Kidney (tissue), 14 donors: ENCODE data around the gene RBMS1. TPM values are rescaled to one million over a fixed set of nuclear protein-coding genes. Genes with fewer than 3 reads are reported as not detected.

Experiments
- DNase-seq, 5 donors: peaks; one replicate each; pipeline ENCODE4 v3.0.0-alpha.2; 2013 to 2020
- FAIRE-seq: peaks from 2 replicates; lab custom pipeline; 2012; peaks lifted over from hg19 to GRCh38; lab: Jason Lieb, UNC
- H3K27ac ChIP-seq, 2 donors: one replicate each; pipeline ENCODE4 v1.7.0; 2013; ENCODE audit warnings: low read depth in 2 of 2, low read length in 2 of 2, inconsistent platforms in 1 of 2
- H3K27me3 ChIP-seq: one replicate; pipeline ENCODE4 v1.7.1; 2013; ENCODE audit warnings: low read length, inconsistent platforms; ENCODE audit not compliant: control insufficient read depth, insufficient read depth
- H3K36me3 ChIP-seq, 3 donors: one replicate each; pipeline versions ENCODE4 v1.7.0 to v1.7.1; 2013; ENCODE audit warnings: low read length in 3 of 3, control low read depth in 1 of 3, inconsistent platforms in 1 of 3; ENCODE audit not compliant: insufficient read depth in 3 of 3, control insufficient read depth in 2 of 3
- H3K4me1 ChIP-seq, 3 donors: one replicate each; pipeline versions ENCODE4 v1.7.0 to v1.7.1; 2013; ENCODE audit warnings: low read length in 3 of 3, inconsistent platforms in 1 of 3, low read depth in 1 of 3; ENCODE audit not compliant: control insufficient read depth in 2 of 3, insufficient read depth in 2 of 3
- H3K4me3 ChIP-seq, 3 donors: one replicate each; pipeline versions ENCODE4 v1.7.0 to v1.8.1; 2013; ENCODE audit warnings: low read length in 3 of 3, control low read depth in 1 of 3, inconsistent platforms in 1 of 3
- H3K9ac ChIP-seq, 3 donors: one replicate each; pipeline versions ENCODE4 v1.7.0 to v1.7.1; 2013; ENCODE audit warnings: low read length in 3 of 3, control low read depth in 1 of 3, inconsistent platforms in 1 of 3
- H3K9me3 ChIP-seq, 3 donors: one replicate each; pipeline versions ENCODE4 v1.7.0 to v1.7.1; 2013; ENCODE audit warnings: low read length in 3 of 3, control low read depth in 1 of 3, inconsistent platforms in 1 of 3; ENCODE audit not compliant: control insufficient read depth in 2 of 3, insufficient read depth in 1 of 3
- intact Hi-C: fragments of 100-400 bp; cut with DNase I; formaldehyde crosslinking; loops from one replicate; pipeline ENCODE4 v1.11.1; 2022
- polyA plus RNA-seq: library from polyadenylated mRNA; stranded (reverse); fragments of 350-450 nt; fragmentation: Illumina TruSeq; extraction: RNeasy Lipid Tissue Mini Kit (QIAGEN cat#74804); gene quantifications from one replicate; pipeline ENCODE4 v1.2.3, GENCODE V29; 2014; ENCODE audit warnings: low read depth, low replicate concordance; ENCODE audit not compliant: insufficient read depth
- total RNA-seq: library from RNA; stranded (reverse); fragmentation: NEBNext Ultra II Directional; extraction: Animal tissue kit (Norgen Biotek cat#: 25700); gene quantifications from one replicate; pipeline ENCODE4 v1.2.1, GENCODE V29; 2021
- TF ChIP-seq, protein P1 (sequence below): IDR thresholded peaks from 3 replicates; pipeline ENCODE4 v1.5.1; 2012; ENCODE audit warnings: mild to moderate bottlenecking, moderate library complexity, borderline replicate concordance; ENCODE audit not compliant: insufficient read depth; ENCODE audit errors: extremely low read depth
- donor health status: control.
- donor health status: control.
- donor health status: control.
- donor health status: control.
- donor health status: control.
- donor health status: DM: yes; HTN: yes; CAD: no.
- donor health status: Normal renal cell carcinoma (clear cell type).

Gene RBMS1
- total and polyA plus RNA-seq, 2 donors from 2014 or later, result 25.6 to 94.8 TPM

GRCh38 chr2:160333324-160334027 is 160.1 kb downstream of the RBMS1 start:
- intact Hi-C loops, result no loop called here
- TF ChIP-seq, protein P1, sequence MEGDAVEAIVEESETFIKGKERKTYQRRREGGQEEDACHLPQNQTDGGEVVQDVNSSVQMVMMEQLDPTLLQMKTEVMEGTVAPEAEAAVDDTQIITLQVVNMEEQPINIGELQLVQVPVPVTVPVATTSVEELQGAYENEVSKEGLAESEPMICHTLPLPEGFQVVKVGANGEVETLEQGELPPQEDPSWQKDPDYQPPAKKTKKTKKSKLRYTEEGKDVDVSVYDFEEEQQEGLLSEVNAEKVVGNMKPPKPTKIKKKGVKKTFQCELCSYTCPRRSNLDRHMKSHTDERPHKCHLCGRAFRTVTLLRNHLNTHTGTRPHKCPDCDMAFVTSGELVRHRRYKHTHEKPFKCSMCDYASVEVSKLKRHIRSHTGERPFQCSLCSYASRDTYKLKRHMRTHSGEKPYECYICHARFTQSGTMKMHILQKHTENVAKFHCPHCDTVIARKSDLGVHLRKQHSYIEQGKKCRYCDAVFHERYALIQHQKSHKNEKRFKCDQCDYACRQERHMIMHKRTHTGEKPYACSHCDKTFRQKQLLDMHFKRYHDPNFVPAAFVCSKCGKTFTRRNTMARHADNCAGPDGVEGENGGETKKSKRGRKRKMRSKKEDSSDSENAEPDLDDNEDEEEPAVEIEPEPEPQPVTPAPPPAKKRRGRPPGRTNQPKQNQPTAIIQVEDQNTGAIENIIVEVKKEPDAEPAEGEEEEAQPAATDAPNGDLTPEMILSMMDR, result no peak
- no peaks in the 10 kb centered on the region for H3K36me3 ChIP-seq
- no peak for DNase-seq
- H3K4me1 ChIP-seq, result peaks cover 0 to 12% (median 8%) of the 10 kb centered on the region in 3 donors
- no peak overlapping the region for H3K4me3 ChIP-seq
- no peaks in the 10 kb centered on the region for H3K9me3 ChIP-seq
- H3K27me3 ChIP-seq, result no peaks in the 10 kb centered on the region
- no peak overlapping the region for H3K9ac ChIP-seq
- H3K27ac ChIP-seq, result no peak overlapping the region
- no peak for FAIRE-seq

DNA sequence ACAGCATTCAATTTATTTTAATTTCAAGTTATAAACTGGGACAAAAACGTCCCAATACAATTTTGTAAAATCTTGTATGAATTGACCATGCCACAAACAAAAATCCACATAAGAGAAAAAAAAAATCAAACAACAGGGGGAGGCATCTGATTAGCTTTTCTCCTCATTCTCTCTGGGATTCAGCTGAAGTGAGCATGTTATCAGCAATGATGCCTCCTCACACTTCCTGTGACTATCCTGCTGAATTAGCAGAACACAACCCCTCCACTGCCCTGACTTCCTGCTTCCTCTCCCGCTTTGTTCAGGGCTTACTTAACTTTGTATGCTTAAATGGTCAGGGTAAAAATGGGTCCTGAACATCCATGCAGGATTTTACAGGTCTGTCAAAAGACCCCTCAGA is 161.3 kb downstream of the RBMS1 start:
- no peak for FAIRE-seq
- Histone ChIP-seq H3K4me1 (peaks cover 0 to 8% (median 8%) of the 10 kb centered on the region in 3 donors), H3K9me3 (no peaks in the 10 kb centered on the region), H3K36me3 (no peaks in the 10 kb centered on the region), H3K4me3 (no peak overlapping the region), H3K27me3 (no peaks in the 10 kb centered on the region), H3K27ac (no peak overlapping the region), H3K9ac (no peak overlapping the region)
- TF ChIP-seq, protein P1, result peak; percentile 14
- intact Hi-C loops, result no loop called here
- peak in 2 of 5 donors; percentile 16 to 72 for DNase-seq

DNA sequence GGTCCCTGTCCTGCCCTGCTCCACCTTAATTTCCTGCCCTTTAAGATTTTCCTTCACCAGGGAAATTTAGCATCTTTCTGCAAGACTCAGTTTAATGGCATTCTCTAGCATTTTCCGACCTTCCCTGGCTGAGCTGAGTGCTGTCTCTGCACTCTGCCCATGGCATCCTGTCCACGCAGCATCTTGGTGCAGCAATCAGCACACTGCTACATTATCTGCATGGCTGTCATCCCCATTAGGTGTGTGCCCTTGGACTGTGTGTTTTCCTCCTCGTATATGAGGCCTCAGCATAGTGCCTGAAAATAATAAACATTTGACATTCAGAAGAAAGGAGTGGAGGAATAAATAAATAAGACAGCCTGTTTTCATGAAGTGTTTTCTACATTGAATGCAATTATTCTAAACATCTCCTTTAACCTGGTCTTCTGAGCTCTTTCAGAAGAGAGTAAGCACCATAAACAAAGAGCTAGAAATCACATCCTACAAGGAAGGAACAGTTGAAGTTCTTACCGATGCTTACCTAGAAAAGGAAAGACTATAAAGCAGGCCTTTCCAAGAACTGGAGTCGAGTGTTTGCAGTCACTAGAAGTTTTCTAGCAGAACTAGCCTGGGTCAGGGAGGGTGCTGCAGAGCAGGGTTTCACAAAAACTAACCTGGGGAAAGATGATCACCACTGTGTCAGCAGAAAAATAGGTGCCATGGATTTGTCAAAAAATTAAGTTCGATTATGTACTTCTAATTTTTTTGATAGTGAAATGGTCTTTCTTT is 162.2 kb downstream of the RBMS1 start:
- H3K36me3 ChIP-seq, result no peaks in the 10 kb centered on the region
- intact Hi-C loops, result no loop called here
- TF ChIP-seq, protein P1, result no peak
- no peaks in the 10 kb centered on the region for H3K9me3 ChIP-seq
- H3K9ac ChIP-seq, result no peak overlapping the region
- DNase-seq (no peak), FAIRE-seq (no peak)
- H3K4me3 ChIP-seq, result no peak overlapping the region
- no peak overlapping the region for H3K27ac ChIP-seq
- H3K4me1 ChIP-seq, result peaks cover 0 to 8% (median 8%) of the 10 kb centered on the region in 3 donors
- no peaks in the 10 kb centered on the region for H3K27me3 ChIP-seq
